ENCODE measurements around the gene PSME3.

Gene PSME3

GRCh38 chr17:42845556-42845917 is 12.3 kb downstream of the PSME3 start:
- TF ChIP-seq POLR2AphosphoS5 (IDR thresholded peaks at IDR 0.05; ENCODE audit: low read depth, low read length) (no peak), FOXP2 (optimal IDR thresholded peaks at IDR 0.05; ENCODE audit: borderline replicate concordance, extremely low read depth, extremely low read length, insufficient read depth) (no peak), TAF1 (IDR thresholded peaks at IDR 0.05; ENCODE audit: borderline replicate concordance, insufficient read depth, low read length) (no peak), REST (IDR thresholded peaks at IDR 0.05; ENCODE audit: insufficient read depth in 1 of 2, low read depth in 2 of 2, low read length in 2 of 2) (no peak), SIN3A (IDR thresholded peaks at IDR 0.05; ENCODE audit: borderline replicate concordance, insufficient read depth, low read length) (no peak)

- no peak for TF ChIP-seq SIN3A (IDR thresholded peaks at IDR 0.05; ENCODE audit: borderline replicate concordance, insufficient read depth, low read length)
- TF ChIP-seq POLR2AphosphoS5 (IDR thresholded peaks at IDR 0.05; ENCODE audit: low read depth, low read length), result no peak
- TF ChIP-seq TAF1 (IDR thresholded peaks at IDR 0.05; ENCODE audit: borderline replicate concordance, insufficient read depth, low read length), result no peak
- TF ChIP-seq REST (IDR thresholded peaks at IDR 0.05; ENCODE audit: insufficient read depth in 1 of 2, low read depth in 2 of 2, low read length in 2 of 2), result no peak
- no peak for TF ChIP-seq FOXP2 (optimal IDR thresholded peaks at IDR 0.05; ENCODE audit: borderline replicate concordance, extremely low read depth, extremely low read length, insufficient read depth)
Measured at GRCh38 chr17:42845918-42846593, 12.9 kb downstream of the PSME3 start.

GRCh38 chr17:42846594-42847280 is 13.5 kb downstream of the PSME3 start:
- TF ChIP-seq FOXP2 (optimal IDR thresholded peaks at IDR 0.05; ENCODE audit: borderline replicate concordance, extremely low read depth, extremely low read length, insufficient read depth), result no peak
- no peak for TF ChIP-seq SIN3A (IDR thresholded peaks at IDR 0.05; ENCODE audit: borderline replicate concordance, insufficient read depth, low read length)
- TF ChIP-seq POLR2AphosphoS5 (IDR thresholded peaks at IDR 0.05; ENCODE audit: low read depth, low read length), result peak; percentile 62
- no peak for TF ChIP-seq TAF1 (IDR thresholded peaks at IDR 0.05; ENCODE audit: borderline replicate concordance, insufficient read depth, low read length)
- TF ChIP-seq REST (IDR thresholded peaks at IDR 0.05; ENCODE audit: insufficient read depth in 1 of 2, low read depth in 2 of 2, low read length in 2 of 2), result no peak

- TF ChIP-seq FOXP2 (optimal IDR thresholded peaks at IDR 0.05; ENCODE audit: borderline replicate concordance, extremely low read depth, extremely low read length, insufficient read depth), result no peak
- no peak for TF ChIP-seq SIN3A (IDR thresholded peaks at IDR 0.05; ENCODE audit: borderline replicate concordance, insufficient read depth, low read length)
- TF ChIP-seq TAF1 (IDR thresholded peaks at IDR 0.05; ENCODE audit: borderline replicate concordance, insufficient read depth, low read length), result no peak
- no peak for TF ChIP-seq REST (IDR thresholded peaks at IDR 0.05; ENCODE audit: insufficient read depth in 1 of 2, low read depth in 2 of 2, low read length in 2 of 2)
- no peak for TF ChIP-seq POLR2AphosphoS5 (IDR thresholded peaks at IDR 0.05; ENCODE audit: low read depth, low read length)
Measured at GRCh38 chr17:42848093-42848492, 14.9 kb downstream of the PSME3 start.
